ENCODE data around the gene MSANTD7.

GRCh38 chr10:14855453-14855852, 17.3 kb downstream of the MSANTD7 start:
- TF ChIP-seq CTCF (IDR thresholded peaks at IDR 0.05; ENCODE audit: poor library complexity) = no peak
- no peak for TF ChIP-seq EZH2 (IDR thresholded peaks at IDR 0.05; ENCODE audit: borderline replicate concordance)
- no peak for TF ChIP-seq EZH2phosphoT487 (IDR thresholded peaks at IDR 0.05; ENCODE audit: low read depth, severe bottlenecking, unreplicated experiment)

Data from hepatocyte (in vitro differentiated cells).